ENCODE data around the gene CCNY.
A peak's percentile ranks its signal among the peaks of the same experiment; 100 is the strongest.
"Not testable (repeated sequence)": the region's sequence is repeated elsewhere in the genome, so short reads cannot be mapped to it uniquely, and the experiment has no call there.

CCNY gene

GRCh38 chr10:35409808-35410207, 73.5 kb downstream of the CCNY start:
- no peak for DNase-seq

DNA sequence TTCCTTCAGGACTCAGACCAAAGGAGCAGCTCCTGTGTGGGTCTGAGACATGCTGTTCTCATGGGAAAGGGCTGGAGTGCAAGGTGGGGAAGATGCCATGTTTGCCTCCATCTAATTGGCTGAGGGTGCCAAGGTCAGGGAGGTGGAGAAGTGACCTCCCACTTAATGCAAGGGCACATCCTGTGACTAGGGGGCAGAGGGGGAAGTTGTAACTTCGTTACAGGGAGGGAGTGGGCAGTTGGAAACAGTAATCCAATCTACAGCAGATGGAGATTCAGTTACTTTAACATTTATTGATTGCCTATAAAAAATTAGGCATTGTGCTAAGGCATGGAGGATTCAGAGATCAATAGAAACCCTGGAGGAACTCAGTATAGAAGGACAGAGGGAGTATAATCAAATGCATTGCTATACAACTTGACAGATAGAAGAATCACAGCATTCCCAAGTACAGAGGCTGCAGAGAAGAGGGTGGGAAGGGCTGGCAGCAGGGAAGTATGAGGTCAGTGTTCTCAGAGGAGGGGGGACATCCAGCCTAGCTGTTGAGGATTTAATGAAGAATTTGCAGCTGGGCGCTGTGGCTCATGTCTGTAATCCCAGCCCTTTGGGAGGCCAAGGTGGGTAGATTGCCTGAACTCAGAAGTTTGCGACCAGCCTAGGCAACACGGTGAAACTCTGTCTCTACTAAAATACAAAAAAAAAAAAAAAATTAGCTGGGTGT, 75.9 kb downstream of the CCNY start:
- DNase-seq: no peak

DNA sequence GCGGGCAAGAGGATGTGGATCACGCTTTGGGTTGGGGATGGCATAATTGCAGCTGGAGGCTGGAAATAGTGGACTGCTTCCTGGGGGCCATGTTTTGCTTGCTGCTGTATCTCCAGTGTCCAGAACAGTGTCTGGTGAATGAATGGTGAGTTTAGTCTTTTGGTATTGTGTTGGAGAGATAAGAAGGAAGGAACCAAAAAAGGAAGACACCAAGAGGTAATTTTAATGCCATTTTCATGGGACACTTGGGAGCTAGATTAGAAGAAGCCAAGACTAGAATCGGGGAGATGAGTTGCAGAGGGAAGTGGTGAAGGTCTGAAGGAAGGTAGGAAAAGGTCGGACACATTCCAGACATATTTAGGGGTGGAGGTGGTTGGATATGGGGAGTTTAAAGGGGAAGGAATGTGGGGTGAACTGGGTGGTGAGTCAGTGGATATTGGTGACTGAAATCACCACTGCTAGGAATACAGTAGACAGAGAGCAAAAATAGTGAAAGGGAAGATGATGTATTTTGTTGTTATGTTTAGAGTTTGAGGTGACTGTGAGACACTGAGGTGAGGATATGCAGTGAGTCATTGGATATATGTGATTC, 76.7 kb downstream of the CCNY start:
- DNase-seq: no peak

DNA sequence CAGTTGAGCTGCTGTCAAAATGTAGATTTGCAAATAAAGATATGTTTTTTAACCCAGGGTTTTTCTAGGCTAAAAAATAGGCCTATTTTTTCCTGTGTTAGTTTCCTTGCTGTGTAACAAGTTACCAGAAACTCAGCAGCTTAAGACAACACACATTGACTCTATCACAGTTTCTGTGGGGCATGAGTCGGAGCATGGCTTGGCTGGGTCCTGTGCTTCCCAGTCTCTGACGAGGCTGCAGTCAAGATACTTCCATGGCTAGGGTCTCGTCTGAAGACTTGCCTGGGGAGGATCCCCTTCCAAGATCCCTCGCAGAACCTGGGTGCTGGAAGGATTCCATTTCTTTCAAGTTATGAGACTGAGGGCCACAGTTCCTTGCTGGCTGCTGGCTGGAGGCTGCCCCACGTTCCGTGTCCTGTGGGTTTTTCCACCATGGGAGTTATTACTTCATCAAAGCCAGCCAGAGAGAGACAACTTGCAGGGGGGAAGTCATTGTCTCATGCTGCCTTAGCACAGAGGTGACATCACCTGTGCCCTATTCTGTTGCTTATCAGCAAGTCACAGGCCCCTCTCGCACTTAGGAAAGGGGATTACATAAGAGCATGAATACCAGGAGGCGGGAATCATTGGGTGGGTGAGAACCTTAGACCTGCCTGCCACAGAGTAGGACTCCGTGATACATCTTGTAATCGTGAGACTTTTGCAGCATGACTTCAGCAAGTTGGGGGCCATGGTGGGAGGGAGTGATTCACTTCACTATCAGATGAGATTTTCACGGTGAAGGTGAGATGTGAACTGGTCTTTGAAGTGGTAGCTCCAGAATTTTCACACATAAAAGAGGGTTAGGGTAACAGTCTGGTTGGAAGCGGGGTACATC, 77.9 kb downstream of the CCNY start:
- no peak for DNase-seq

DNA sequence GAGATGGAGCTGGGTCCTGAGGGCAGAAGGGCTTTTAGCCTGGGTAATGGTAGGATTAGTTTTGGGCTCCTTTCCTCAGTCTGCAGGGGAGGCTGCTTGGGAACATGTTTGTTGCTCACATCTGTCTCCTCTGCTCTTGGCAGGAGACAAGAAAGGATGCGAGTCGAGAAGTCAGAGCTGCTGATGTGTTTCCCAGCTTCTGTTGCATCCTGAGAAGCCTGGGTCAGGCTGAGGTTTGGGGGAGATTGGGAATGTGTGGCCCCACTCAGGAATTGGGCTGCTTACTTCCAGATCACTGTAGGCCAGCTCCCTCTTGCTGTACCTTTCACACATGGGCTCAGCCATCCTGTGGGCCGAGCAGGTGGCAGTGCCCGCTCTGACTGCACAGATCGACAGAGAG, 79.2 kb downstream of the CCNY start:
- DNase-seq: no peak

DNA sequence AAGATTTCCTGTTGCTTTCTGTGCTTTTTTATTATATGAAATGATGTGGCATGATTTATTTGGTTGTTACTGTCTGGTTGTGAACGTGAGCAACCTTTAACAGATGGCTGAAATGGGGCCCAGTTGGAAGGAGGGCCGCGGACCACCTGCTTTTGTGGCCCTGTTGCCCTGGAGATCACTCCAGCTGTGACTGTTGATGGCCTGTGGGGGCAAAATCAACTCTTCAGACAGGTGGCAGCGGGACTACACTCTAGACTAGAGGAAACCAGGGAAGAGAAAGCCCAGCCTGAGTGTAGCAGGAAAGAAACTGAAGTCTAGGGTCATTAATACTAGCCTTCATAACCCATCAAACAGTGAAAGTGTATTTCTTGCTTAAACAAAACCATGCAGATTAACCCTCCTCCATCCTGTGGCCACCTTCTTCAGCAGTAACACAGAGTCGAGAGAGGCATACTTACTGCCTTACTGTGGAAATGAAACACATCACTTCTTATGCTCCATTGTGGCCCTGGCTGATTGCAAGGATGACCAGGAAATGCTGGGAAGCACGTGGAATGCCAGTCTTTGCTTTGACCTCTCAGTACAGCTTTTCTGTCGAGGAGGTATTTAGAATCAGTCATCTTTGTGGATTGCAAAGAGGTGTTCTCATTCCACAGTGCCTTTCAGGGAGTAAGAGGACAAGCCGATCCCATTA, 80.5 kb downstream of the CCNY start:
- DNase-seq: no peak

DNA sequence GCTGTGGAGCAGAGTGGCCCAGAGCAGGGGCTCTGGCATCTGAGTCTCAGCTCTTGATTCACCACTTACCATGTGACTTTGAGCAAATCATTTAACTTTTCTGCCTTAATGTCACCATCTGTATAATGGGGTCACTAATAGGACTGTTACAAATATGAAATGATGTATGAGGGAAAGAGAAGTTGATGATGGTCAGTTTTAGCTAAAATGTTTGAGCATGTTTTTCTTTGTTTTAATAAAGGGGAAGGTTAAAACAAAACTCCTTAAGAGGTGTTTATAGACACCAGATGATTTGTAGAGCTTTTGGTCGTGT, 81.0 kb downstream of the CCNY start:
- DNase-seq: no peak

DNA sequence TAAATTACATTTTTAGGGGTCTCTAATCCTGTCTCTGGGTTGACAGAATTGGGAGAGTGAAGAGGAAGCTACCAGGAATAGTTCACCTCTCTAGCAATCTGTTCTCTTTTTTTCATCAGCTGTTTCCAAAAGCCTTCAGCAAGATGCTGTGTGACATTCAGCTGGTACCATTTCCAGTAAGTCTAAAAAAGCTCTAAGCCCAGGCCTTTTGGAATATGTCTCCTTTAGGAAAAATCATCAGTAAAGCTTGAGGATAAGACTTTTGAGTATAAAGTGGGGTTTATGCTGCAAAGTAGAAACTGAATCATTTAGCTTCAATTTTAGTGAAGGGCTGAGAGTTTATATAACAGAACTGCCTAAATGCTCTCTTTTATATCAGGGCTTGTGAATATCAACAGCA, 81.5 kb downstream of the CCNY start:
- peak; percentile 26 for DNase-seq

DNA sequence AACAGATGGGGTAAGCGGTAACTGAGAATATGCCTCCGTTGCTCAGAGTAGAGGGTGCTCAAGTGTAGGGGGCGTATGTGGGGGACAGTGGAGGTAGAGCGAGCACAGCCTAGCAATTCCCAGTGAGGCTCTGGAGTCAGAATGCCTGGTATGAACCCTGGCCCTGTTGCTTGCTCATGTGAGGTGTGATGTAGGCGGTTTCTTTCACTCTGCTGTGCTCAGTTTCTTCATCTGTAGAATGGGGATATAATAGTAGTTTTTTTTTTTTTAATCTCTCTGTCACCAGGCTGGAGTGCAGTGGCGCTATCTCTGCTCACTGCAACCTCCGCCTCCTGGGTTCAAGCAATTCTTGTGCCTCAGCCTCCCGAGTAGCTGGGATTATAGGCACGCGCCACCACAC, 82.3 kb downstream of the CCNY start:
- DNase-seq: not testable (repeated sequence)

GRCh38 chr10:35420044-35420443, 83.7 kb downstream of the CCNY start:
- no peak for DNase-seq

- no peak for DNase-seq
These were observed 84.7 kb downstream of the CCNY start for GRCh38 chr10:35420827-35421552.

- no peak for DNase-seq
These were observed 85.4 kb downstream of the CCNY start for GRCh38 chr10:35421553-35422178.

- DNase-seq: no peak
These were observed 85.9 kb downstream of the CCNY start for GRCh38 chr10:35422228-35422627.

GRCh38 chr10:35423505-35424306, 87.4 kb downstream of the CCNY start:
- DNase-seq: no peak

DNA sequence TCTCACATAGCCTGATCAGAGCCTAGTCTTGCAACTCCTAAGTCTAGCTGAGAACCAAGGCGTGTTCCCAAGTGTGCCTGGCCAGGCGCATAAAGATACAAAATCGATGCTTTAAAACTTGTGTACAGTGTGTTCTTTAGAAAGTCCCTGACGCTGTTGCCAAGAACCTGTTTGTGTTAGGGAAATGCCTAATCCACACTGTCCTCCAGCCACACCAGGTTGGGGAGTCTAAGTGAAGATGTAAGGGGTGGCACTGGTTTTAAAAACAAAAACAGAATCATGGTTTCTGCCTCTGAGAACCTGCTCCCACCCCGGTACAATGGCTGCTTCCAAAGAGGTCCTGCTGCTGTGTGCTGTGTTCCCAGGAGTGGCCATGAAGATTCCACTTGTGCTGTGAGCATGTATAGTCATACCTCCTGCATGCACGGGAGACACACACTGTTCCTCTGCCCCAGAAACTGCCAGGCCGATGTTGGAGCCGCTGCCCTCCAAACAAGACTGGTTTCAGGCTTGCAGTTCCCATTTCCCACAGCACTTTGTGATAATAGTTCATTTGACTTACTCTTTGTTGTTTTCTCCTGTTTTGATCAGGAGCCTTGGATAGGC, 88.5 kb downstream of the CCNY start:
- no peak for DNase-seq

DNA sequence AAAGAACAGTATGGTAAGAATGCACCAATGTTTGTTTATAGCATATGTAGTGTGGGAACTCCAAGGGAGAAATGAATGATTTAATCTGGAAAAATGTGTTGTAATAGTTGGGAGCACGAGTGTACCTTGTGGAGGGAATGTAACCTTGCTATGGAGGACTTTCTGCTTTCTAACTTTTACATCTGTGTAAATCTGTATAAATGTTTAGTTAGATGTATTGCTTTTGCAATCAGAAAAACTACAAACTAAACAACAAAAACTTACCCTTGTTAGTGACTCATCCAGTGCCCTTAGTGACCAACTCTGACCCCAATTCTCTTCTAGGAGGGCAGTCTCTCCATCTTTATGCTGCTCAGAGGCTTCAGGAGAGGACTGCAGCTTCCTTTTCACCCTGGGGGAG, 89.3 kb downstream of the CCNY start:
- no peak for DNase-seq

DNA sequence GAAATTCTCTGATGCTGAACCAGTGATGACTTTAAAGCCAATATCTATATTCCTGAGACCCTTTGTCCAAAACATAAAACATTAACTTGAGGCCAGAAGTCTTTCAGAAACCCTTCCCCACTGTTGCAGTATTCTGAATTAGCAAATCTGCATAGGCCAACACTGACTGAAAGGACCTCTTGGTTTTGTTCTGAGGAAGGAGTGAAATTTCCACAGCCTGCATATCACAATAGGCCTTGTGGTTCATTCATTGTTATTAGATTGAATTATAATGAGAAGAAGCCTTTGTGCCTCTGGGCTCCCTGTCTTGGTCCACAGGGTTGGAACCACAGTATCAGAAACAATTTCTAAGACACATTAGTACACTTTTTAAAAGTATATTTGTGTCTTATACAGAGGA, 90.3 kb downstream of the CCNY start:
- DNase-seq: peak; percentile 61

- no peak for DNase-seq
These were observed 91.2 kb downstream of the CCNY start for GRCh38 chr10:35427543-35427942.

- DNase-seq: no peak
These were observed 92.2 kb downstream of the CCNY start for GRCh38 chr10:35428521-35428920.

GRCh38 chr10:35432781-35433338, 96.6 kb downstream of the CCNY start:
- DNase-seq: no peak
